GM18519 (cell line): ENCODE data around the gene LAMA4.

Experiments used
- ATAC-seq: cut with Tn5 transposase; IDR thresholded peaks from one replicate; pipeline ENCODE4 v1.9.1; 2021; ENCODE audit warnings: mild to moderate bottlenecking, moderate library complexity; ENCODE audit not compliant: unreplicated experiment, low FRiP score

The LAMA4 gene

DNA sequence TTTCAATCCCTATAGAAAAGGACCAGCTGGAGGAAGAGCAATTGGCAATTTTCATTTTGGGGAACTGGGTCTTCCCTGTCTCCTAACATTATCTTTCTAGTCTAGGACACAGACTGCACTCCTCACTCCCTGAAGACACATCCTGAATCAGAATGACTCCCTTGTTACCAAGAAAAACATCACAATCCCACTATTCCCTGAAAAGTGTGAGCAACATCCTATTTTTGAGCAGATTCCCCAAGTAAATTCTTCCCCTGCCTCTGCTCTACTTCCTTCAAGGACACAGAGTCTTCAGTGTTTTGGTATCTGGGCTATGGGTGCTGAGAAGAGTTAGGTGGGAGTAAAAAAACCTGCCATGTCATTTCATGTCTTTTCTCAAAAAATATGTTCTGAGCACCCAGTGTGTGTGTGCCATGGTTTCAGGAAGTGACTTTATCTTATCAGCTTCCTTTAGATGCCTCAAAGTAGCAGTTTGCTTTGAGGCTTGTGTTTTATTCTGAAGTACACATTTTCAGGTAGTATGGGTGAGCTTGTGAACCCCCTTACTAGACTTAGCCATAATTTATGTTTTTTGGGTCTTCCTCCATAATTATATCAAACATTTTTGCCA lies 12.4 kb downstream of the LAMA4 start:
- ATAC-seq, result no peak

DNA sequence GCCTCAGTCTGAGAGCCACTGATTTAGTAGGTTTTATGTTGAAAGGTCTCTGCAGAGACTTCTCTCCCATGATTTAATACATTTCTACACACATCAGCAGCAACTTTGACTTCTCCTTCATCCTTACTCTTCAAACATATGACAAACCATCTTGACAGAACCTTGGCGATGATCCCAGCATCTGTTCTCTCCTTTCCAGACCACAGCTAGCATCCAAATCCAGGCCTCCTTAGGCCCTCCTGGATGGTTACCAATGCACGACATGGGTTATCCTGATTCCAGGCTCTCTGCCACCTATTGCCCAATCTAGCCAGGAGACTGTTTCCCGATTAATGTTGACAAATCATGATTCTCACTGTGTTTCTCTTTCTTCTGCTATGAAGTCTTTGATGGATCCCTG lies 16.8 kb downstream of the LAMA4 start:
- ATAC-seq, result no peak

DNA sequence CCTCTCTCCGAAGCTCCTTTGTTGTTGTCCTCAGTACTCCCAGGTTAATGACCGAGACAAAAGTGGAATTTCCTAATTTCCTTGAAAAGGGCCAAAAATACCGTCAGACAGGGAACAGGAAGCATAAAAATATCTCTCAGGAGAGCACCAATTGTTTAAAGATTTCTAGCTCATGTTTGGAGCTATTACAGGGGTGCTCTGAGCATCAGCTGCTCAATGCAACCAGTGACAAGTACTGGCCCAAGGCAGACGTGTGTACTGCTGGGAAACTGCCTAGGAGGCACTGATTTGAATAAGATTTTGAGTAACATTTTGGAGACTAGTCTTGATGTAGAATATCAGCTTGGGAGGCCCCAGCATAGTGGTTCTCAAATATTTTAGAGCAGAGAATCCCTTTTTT lies 17.3 kb downstream of the LAMA4 start:
- ATAC-seq, result no peak

DNA sequence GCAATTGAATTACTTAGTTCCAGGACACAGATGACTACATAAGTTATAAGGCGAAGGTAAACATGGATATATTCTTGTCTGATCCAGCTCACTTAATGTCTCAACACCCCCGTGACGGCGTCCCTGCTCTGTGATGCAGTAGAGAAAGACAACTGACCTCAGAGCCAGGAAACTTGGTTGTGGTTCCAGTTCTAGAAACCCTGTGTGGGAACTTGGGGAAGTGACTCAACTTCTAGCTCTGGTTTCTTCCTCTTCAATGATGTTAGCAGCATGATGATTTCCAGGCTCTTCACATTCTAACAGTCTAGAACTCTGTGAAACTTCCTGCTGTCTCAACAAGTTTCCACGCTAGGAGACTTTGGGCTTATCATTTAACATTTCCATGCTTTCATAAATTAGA lies 18.4 kb downstream of the LAMA4 start:
- ATAC-seq, result no peak

DNA sequence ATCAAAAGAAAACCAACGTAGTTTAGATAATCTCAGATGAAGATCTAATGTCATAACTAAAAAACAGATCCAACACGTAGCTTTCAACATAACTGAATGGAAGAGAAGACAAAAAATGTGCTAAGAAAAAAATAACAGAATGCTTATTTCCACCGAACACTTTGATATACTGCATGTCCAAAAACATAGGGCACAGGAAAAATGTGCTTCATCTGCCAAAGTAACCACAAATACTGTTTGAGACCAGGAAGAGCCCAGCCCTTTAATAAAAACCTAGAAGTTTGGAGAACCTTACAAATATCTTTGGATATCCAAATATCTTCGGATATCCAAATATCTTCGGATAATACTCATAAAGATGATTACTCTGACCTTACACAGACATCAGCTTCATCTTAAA lies 19.8 kb downstream of the LAMA4 start:
- no peak for ATAC-seq

DNA sequence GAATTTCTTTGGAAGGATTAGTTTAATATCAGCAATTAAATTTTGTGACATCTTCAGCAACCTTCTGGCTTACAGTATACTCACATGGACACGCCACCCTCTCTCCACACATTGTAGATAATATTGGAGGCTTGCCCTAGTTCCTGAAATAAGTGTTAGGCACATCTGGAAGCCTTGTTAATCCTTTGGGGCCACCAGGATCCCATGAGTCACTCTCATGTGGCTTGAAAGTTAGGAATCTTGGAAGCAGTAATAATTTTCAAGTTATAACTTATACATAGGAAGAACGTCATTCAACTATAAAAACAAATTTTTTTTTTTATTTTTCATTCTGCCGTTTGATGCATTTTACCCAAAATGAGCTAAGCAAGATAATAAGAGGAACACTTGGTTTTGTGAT lies 20.5 kb downstream of the LAMA4 start:
- no peak for ATAC-seq

DNA sequence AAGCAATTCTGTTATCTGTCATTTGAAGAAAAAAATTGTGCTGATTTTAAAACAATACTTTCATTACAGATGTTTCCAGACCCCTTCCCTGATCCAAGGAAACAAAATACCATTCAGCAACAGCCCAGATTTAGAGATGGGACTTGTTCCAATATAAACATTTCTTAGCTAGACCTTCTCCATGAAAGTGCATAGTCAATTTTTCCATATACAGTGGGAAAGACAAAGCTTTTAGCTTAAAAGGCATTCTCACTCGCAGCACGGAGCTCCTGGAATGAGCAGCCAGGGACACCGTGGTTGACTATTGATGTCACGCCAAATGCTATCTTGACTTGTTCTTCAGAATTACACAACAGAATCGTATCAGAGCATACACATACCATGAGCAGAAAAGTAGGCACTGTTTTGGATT lies 21.5 kb downstream of the LAMA4 start:
- ATAC-seq, result no peak

DNA sequence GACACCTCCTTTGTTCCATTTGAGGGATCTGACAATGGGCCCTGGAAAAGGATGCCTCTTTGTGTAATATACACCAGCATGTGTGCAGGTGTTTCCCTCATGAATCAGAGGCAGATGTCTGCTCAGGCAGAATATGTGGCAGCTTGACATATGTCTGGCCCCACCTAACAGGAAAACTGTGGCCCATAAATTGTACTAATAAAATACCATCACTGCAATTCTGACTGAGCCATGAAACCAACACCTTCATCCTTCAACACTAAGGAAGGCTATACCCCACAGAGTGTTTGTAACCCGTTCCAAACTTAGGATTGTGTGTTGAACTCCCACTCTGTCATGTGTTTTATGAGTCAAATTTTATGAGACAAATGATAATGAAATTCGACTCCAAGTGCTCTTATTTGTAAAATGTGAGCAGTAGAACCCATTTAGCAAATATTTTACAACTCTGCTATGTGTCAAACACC lies 22.7 kb downstream of the LAMA4 start:
- ATAC-seq, result no peak

DNA sequence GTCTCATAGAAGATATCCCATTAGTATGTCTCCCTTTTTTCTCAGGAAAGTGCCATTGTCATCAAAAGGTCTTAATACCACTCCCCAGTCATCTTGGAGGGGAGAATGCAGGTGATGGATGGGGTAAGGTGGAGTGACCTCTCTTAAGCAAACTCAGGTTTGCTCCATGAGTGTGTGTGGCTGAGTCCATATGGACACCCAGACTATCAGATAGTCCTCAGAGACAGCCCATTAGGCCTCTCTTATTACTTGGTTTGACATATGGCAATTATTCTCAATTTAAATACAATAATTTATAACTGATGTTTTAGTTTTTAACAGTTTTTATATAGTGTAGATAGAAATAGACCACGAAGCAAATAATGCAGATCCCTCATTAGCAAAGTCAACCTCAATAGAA lies 23.2 kb downstream of the LAMA4 start:
- ATAC-seq, result no peak

DNA sequence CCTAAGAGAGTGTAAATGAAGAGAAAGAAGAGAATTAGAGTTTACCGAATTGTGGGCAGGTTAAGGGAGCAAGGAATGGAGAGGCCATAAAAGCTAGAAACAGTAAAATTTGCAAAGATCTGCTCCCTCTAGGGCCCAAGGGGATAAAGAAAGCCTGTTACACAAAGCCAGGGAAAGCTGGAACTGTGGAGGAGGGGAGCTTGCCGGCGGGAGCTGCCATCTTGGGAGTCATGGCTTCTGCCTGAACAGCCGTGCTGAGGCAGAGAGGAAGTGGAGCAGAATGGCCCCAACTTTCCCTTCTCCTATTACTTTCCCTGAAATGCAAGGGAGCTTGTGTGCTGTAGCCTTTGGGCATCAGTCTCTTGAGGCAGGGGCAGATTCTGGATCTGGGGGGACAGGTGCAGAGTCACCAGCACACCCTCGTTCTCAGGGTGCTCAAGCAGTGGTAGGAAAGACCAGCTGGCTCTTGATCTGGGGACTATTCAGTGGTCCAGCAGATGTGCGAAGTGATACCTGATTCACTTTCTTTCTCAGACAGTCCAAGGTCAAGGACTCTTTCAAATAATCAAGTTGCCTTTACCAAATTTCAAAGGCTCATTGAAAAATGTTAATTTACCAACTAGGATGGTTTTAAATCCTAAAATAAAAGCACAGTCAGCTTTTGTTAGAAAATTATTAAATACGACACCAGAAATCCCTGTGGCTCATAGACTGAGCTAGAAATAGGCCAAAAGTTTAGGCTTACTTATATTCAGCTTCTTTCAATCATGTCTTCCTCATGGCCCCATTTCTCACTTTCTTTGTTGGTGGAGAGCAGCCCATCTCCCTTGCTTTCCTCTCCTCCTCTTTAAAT lies 25.7 kb downstream of the LAMA4 start:
- no peak for ATAC-seq

DNA sequence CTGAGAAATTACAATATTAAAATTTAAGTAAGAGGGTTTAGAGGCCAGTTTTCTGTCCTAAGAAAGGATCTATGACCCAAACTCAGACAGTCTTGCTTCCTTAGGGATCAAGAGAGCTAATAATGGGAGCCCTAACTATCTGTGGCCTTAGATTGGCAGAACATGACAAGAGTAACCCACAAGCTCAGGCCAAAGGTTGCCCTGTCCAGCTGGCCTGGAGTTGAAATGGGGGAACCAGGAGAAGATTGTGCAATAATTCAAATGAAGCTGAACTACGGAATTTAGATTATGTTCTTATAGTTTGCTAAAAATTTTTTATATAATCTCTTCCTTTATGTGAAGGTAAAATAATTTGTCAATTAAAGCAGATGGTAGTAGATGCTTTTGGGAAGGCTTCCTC lies 26.4 kb downstream of the LAMA4 start:
- no peak for ATAC-seq

DNA sequence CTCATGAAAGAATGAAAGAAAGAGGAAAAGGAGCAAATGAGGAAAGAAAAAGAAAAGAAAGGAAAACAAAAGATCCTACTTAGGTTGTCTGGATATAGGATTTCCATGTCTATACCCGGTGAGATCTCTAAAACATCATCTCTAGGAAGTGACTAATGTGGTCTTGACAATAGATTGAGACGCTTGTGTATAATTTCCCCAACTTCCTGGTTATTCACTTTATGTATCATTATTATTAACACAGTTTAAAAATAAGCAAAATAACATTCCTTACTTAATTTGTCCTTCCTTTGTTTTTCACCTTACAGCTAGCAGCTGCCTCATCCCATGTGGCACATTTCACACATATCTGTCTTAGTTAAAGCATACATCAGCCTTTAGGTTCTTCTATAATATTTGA lies 27.0 kb downstream of the LAMA4 start:
- no peak for ATAC-seq

DNA sequence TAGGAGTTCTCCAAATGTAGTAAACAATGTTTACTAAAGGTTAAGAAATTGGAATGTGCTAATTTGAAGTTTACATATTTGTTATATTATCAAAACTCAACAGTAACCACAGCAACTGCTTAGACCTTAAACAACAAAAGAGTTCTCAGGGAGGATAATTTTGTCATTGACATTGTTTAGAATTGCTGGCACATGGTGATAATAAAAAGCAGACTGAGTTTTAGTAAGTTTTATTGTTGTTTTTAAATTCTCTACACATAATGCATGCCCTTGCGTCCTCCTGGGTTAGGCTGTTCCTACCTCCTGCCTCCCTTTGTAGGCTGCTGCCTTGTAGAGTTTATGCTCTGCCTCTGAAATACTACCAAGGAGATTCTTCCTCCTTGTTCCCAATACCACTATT lies 28.7 kb downstream of the LAMA4 start:
- ATAC-seq, result no peak

DNA sequence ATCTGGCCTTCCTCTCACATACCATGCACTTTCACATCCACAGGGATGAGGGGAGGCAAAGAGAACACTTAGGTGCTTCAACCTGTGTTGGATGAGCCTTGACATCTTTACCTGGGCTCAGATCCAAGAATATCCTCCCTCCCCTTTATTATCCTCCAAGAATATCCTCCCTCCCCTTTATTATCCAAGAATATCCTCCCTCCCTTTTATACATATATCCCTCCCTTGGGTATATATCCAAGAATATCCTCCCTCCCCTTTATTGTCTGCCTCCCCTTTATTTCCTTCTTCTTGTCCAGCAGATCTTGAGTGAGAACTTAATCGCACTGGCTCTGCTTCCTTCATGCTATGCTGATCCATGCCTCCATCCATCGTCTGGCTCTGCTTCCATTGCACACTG lies 30.3 kb downstream of the LAMA4 start:
- no peak for ATAC-seq

DNA sequence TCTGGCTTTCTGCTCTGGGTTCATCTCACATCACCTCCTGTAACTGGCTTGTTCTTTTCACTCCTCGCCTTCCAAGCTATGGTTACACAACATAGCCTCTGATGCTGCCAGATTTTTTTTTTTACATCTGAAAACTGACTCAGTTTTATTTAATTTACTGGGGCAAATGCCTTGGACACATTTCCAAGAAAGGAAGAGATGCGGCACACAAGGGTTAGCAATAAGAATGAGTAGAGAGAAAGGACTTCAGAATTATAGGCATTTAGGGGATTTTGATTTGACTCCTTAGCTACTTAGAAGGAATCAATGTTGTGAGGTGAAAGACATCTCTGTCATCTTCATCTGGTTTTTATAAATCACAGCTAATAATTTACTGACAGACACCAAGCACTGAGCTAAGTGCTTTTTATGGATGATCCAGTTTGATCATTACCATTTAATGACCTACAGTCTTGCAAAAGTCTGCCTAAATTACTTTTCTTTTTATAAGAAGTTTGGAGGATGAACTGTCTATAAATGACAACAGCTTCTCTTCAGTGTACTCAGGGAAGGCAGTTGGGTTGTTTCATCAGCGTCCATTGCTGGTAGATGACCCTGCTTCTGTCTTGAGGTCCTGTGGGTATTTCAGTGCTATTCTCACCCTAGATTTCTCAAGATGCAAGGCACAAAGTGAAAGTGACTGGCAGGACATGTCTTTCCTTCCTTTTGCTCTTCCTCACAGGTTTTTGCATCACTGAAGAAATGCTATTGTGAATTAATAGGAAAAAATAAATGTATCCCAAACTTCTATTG lies 31.1 kb downstream of the LAMA4 start:
- no peak for ATAC-seq

DNA sequence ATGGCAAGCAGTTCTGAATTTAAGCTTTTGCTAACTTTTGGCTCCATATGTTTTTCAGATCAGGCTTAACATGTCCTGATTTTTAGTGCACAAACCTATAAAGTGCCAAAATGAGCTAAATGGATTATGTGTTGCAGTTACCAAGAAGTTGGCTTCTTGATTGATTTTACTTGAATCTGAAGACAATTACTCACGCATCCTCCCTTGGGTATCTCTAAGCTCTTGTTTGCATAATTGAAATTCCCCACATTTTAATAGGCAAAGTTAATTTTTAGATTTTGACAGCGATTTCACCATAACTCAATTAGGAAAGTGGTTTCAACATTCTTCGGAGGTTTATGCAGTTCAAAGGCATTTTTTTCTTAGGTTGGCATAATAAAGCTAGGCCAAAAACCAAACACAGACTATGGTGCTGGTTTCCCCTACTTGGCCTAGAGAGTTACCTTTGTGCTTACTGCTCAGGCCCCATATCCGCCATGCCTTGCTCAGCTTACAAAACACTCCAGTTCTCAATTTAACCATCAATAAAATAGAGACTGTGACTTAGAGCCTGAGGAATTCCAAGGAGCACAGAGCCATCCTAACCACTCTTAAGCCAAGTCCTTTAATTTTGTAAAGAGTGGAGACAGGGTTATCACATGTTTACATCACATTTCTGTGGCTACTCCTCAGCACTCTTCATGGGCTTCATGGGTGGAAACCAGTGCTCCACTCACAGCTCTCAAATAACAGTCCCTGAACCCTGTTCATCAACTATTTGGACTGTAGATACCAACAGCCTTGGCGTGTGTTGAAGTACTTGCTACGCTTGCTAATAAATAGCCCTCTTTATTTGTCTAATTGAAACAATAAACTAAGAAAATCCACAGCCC lies 32.1 kb downstream of the LAMA4 start:
- ATAC-seq, result no peak

DNA sequence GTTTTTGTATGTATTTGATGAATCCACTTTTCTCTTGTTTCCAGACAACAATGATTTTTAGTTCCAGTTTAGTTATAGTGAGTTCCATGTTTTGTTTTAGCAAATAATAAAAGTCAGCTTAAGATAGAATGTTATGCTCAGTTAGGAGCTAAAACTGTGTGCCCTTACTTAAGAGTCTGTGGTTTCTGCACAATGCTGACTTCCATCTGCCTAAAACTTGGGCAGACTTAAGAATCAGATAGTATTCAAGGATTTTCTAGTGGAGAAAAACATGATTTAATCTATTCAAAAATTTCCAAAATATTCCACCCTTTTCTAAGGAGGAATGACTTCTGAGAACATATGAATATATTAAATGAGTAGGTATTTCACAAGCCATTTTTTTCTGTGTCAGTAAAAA lies 32.8 kb downstream of the LAMA4 start:
- no peak for ATAC-seq

DNA sequence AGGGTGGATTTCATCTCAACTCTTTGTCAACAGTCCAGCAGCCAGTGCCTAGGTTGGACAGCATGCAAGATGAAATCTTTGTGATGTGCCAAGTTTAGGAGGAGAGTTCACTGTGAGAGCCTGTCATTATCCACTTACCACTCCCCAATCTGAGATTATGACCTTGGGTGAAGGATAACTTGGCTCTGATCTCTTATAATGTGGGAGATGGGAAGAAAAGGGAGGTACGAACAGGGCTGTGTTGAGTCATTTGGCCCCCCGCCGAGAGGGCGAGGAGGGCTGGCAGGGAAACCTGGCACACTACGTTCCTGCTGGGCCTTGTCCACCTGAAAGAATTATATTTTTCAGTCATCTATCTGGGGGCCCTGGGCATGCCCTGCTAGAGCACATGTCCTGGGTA lies 35.8 kb downstream of the LAMA4 start:
- ATAC-seq, result no peak

DNA sequence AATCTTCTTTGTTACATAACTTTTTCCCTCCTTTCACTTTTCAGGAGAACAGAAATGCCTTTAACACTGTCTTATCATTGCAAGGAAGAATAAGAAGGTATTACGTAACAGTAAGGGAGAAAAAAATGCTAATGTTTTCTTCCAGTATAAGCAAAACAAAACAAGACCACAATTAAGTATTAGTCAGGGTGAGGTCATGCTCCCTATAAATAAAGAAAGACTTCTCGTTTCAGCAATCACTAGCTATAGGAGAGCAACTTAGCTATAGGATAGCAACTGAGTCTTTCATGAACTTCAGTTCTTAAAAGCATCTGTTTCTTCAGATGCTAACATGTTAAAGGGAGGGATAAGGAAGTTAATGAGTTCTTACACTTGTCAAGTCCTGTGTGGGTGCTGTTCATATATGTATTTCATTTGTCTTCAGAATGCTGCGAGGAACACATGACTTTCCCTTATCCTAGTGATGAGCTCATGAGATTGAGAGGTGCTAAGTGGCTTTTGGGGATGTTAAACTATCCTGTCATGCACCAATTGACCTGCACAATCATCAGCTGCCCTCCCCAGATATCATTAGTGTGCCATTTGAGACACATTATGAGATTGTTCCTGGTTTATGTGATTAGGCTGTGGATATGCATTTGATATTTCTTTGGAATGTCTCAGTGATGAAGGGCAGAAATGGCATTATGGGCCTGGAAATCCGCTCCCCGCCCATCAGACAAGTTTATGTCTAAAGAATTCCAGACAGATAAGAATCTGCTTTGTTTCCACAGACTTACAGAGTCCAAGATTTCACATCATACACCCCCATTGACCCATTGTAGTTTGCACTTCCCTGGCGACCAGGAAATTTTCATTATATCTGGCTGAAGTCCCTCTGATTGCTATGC lies 37.5 kb downstream of the LAMA4 start:
- no peak for ATAC-seq
